ENCODE measurements around the gene SMCO4. TPM values are rescaled to one million over a fixed set of nuclear protein-coding genes. Genes with fewer than 3 reads are reported as not detected.

SMCO4 gene
- total and polyA plus RNA-seq, 7 donors, result 2.4 to 112 (median 9.6) TPM

DNA sequence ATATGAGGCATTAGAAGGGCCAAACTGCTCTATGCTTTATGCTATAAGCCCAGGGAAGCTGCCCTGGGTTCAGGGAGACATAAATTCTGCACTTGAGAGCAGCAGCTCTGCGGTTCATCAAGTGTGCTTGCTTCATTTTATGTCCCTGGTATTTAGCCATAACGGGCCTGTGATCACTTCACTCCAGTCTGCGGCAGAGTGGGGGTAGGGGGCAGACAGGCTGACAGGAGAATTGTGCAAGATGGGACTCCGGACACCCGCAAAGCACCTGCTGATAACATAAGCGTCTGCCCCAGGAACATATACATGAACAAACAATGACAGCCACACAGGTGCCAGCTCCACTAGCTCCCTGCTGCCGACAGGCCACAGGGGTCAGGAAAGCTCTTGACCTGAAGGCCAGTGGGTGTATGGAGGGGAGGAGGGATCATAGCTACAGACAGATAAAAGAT, 56.1 kb downstream of the SMCO4 start:
- TF ChIP-seq POLR2AphosphoS5 (IDR thresholded peaks at IDR 0.05) (peak; percentile 49 to 80 (median 64)), EP300 (IDR thresholded peaks at IDR 0.05) (peak in 2 of 4 donors; percentile 11 to 25), POLR2A (IDR thresholded peaks at IDR 0.05) (no peak)
- TF ChIP-seq, protein P1, sequence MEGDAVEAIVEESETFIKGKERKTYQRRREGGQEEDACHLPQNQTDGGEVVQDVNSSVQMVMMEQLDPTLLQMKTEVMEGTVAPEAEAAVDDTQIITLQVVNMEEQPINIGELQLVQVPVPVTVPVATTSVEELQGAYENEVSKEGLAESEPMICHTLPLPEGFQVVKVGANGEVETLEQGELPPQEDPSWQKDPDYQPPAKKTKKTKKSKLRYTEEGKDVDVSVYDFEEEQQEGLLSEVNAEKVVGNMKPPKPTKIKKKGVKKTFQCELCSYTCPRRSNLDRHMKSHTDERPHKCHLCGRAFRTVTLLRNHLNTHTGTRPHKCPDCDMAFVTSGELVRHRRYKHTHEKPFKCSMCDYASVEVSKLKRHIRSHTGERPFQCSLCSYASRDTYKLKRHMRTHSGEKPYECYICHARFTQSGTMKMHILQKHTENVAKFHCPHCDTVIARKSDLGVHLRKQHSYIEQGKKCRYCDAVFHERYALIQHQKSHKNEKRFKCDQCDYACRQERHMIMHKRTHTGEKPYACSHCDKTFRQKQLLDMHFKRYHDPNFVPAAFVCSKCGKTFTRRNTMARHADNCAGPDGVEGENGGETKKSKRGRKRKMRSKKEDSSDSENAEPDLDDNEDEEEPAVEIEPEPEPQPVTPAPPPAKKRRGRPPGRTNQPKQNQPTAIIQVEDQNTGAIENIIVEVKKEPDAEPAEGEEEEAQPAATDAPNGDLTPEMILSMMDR (IDR thresholded peaks at IDR 0.05), result no peak
- Histone ChIP-seq H3K27me3 (no peaks in the 10 kb centered on the region), H3K9me3 (no peaks in the 10 kb centered on the region), H3K36me3 (no peaks in the 10 kb centered on the region), H3K4me3 (no peak overlapping the region), H3K27ac (peak overlapping the region in 2 of 4 donors; percentile 9 to 48), H3K4me1 (peaks cover 0 to 39% (median 32%) of the 10 kb centered on the region in 4 donors)
- 25 to 55% methylated on average over 7 of the region's 7 CpGs for WGBS, 2 donors
- peak; percentile 68 for DNase-seq
- intact Hi-C loops (cut with DNase I), result loop anchor here (5.0 kb wide), 1 partner anchor 55 kb away; the partner anchor contains the start of gene SMCO4

DNA sequence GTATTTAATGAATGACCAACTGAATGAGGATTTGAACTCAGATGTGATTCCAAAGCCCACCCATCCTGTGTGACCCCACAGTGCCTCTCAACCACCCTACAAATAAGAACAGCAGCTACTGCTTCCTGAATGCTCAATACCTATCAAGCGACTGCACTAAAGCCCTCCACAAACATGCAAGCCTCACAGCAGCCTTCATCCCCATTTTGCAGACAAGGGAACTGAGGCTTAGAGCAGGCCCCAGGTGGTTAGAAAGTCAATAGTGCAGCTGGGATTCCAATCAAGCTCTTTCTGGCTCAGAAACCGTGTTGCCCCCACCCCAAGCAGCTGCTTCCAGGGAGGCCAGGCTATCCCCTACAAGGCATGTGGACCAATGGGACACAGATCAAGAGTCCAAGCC, 57.2 kb downstream of the SMCO4 start:
- intact Hi-C loops (cut with DNase I), result loop anchor here (5.0 kb wide), 1 partner anchor 56 kb away; the partner anchor contains the start of gene SMCO4
- TF ChIP-seq EP300 (IDR thresholded peaks at IDR 0.05) (no peak), POLR2AphosphoS5 (IDR thresholded peaks at IDR 0.05) (no peak), POLR2A (IDR thresholded peaks at IDR 0.05) (no peak)
- TF ChIP-seq, protein P1 (IDR thresholded peaks at IDR 0.05), result no peak

DNA sequence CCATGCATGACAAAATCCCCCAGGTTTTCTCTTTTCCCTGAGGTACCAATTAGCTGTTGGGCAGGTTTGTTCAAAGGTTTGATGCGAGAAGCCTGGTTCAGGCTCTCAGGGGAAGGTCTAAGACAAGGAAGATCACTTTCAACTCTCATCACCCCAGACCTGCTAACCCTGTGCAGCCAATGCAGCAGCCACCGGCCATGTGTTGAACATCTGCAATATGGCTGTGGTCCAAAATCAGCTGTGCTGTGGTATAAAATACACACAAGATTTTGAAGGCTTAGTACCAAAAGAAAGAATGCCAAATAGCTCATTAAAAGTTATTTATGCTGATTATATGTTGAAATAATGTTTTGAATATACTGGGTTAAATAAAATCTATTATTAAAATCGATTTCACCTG, 58.5 kb downstream of the SMCO4 start:
- DNase-seq, result no peak
- no peak overlapping the region for H3K27ac ChIP-seq
- H3K27me3 ChIP-seq, result no peaks in the 10 kb centered on the region
- peaks cover 0 to 39% (median 32%) of the 10 kb centered on the region in 4 donors for H3K4me1 ChIP-seq
- intact Hi-C loops (cut with DNase I), result loop anchor here (5.0 kb wide), 1 partner anchor 58 kb away; the partner anchor contains the start of gene SMCO4
- TF ChIP-seq POLR2AphosphoS5 (IDR thresholded peaks at IDR 0.05) (no peak), EP300 (IDR thresholded peaks at IDR 0.05) (no peak), POLR2A (IDR thresholded peaks at IDR 0.05) (no peak)
- TF ChIP-seq, protein P1 (IDR thresholded peaks at IDR 0.05), result no peak
- no peaks in the 10 kb centered on the region for H3K36me3 ChIP-seq
- H3K9me3 ChIP-seq, result no peaks in the 10 kb centered on the region
- H3K4me3 ChIP-seq, result no peak overlapping the region
- WGBS, 2 donors, result 65 to 72% methylated on average over 3 of the region's 3 CpGs

More for the DNA sequence above, 57.2 kb downstream of the SMCO4 start:
- DNase-seq, result no peak
- no peaks in the 10 kb centered on the region for H3K36me3 ChIP-seq
- H3K9me3 ChIP-seq, result no peaks in the 10 kb centered on the region
- H3K4me1 ChIP-seq, result peaks cover 0 to 39% (median 32%) of the 10 kb centered on the region in 4 donors
- peak overlapping the region in 1 of 4 donors; percentile 9 for H3K27ac ChIP-seq
- H3K27me3 ChIP-seq, result no peaks in the 10 kb centered on the region
- no peak overlapping the region for H3K4me3 ChIP-seq
- 92 to 93% methylated on average over 2 of the region's 2 CpGs for WGBS, 2 donors

DNA sequence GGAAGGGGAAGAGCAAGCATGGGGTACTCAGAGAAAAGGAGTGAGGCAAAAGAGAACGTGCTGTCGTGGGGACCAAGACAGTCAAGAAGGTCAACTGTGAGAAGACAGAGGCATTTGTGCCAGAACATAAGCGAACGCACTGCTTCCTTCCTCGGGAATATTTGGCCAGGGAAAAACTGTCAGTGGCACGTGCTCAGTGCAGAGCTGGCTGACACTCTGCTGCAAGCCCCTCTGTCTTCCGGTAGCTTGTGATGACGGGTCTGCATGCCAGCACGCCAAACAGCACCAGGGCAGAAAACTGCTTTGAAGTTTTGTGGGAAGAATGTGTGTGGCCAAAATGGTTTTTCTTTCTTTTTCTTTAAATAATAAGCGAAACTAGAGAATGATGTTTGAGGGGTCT, 60.6 kb downstream of the SMCO4 start:
- TF ChIP-seq POLR2A (IDR thresholded peaks at IDR 0.05) (no peak), POLR2AphosphoS5 (IDR thresholded peaks at IDR 0.05) (no peak), EP300 (IDR thresholded peaks at IDR 0.05) (no peak)
- TF ChIP-seq, protein P1 (IDR thresholded peaks at IDR 0.05), result no peak
- DNase-seq, result no peak
- H3K27ac ChIP-seq, result no peak overlapping the region
- H3K4me1 ChIP-seq, result peaks cover 0 to 34% (median 30%) of the 10 kb centered on the region in 4 donors
- intact Hi-C loops (cut with DNase I), result no loop called here
- WGBS, 2 donors, result 83 to 87% methylated on average over 10 of the region's 10 CpGs
- H3K9me3 ChIP-seq, result no peaks in the 10 kb centered on the region
- H3K27me3 ChIP-seq, result no peaks in the 10 kb centered on the region
- H3K36me3 ChIP-seq, result peaks cover 0 to 4% (median 0%) of the 10 kb centered on the region in 4 donors
- H3K4me3 ChIP-seq, result no peak overlapping the region

All from sigmoid colon (tissue), 7 donors.